ENCODE results near the gene NUP37. TPM values are rescaled to one million over a fixed set of nuclear protein-coding genes. Genes with fewer than 3 reads are reported as not detected.

Gene NUP37
- total RNA-seq, 1 donor from 2014 or later: 141 TPM

DNA sequence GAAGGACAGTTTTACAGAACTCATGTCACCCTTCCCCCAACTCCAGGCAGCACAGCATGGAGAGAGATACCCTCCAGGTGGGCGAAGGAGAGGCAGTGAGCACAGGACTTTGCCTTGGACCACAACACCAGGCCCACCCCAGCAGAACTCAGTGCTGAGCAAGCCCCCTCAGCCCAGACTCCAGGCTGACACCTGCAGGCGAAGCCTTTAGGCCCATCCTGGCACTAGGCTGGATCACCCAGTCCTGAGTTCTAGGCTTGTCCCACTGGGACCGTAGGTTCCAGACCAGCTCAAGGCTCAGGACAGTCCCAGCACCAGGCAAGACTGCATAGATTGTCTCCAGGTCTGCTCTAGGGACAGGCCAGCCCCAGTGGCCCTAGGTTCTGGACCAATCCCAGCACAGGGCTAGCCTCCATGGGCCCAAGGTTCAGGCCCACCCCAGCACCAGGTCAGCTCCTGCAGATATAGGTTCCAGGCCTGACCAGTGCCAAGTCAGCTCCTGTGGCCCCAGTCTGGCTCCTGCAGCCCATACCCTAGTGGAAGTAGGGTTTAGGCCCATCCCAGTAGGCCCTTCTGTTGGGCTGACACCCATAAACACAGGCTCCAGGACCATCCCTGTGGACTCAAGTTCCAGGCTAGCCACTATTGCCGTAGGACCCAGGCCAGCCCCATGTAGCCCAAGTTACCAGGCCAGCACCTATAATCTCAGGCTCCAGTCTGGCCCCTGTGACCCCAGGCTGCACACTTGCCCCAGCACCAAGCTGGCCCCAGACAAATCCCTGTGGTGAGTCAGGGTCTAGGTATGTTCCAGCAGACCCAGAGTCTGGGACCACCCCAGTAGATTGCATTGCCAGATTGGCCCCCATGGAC lies 67.5 kb downstream of the NUP37 start:
- Histone ChIP-seq H2AFZ (replicated peaks) (no peak overlapping the region), H3K36me3 (no peaks in the 10 kb centered on the region), H3K4me3 (no peak overlapping the region), H3K4me1 (no peaks in the 10 kb centered on the region), H3K79me2 (ENCODE audit: low read depth) (no peaks in the 10 kb centered on the region), H3K9me3 (ENCODE audit: low read depth) (no peaks in the 10 kb centered on the region), H3K4me2 (no peak overlapping the region), H3K27me3 (no peaks in the 10 kb centered on the region), H3K27ac (no peak overlapping the region), H4K20me1 (ENCODE audit: low read depth) (no peaks in the 10 kb centered on the region), H3K9ac (no peak overlapping the region), H3F3A (ENCODE audit: low read depth) (no peaks in the 10 kb centered on the region)
- Mint-ChIP-seq H3K36me3 (peaks cover 11% of the 10 kb centered on the region), H3K27ac (no peak overlapping the region), H3K27me3 (ENCODE audit: insufficient read depth, low read depth) (no peaks in the 10 kb centered on the region), H3K4me1 (no peaks in the 10 kb centered on the region), H3K4me3 (no peak overlapping the region), H3K9me3 (no peaks in the 10 kb centered on the region)
- TF ChIP-seq, protein P1, sequence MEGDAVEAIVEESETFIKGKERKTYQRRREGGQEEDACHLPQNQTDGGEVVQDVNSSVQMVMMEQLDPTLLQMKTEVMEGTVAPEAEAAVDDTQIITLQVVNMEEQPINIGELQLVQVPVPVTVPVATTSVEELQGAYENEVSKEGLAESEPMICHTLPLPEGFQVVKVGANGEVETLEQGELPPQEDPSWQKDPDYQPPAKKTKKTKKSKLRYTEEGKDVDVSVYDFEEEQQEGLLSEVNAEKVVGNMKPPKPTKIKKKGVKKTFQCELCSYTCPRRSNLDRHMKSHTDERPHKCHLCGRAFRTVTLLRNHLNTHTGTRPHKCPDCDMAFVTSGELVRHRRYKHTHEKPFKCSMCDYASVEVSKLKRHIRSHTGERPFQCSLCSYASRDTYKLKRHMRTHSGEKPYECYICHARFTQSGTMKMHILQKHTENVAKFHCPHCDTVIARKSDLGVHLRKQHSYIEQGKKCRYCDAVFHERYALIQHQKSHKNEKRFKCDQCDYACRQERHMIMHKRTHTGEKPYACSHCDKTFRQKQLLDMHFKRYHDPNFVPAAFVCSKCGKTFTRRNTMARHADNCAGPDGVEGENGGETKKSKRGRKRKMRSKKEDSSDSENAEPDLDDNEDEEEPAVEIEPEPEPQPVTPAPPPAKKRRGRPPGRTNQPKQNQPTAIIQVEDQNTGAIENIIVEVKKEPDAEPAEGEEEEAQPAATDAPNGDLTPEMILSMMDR (IDR thresholded peaks at IDR 0.05): no peak
- TF ChIP-seq EZH2phosphoT487 (IDR thresholded peaks at IDR 0.05) (no peak), EZH2 (IDR thresholded peaks at IDR 0.05) (no peak)
- no peak for DNase-seq (ENCODE audit: low spot score)

DNA sequence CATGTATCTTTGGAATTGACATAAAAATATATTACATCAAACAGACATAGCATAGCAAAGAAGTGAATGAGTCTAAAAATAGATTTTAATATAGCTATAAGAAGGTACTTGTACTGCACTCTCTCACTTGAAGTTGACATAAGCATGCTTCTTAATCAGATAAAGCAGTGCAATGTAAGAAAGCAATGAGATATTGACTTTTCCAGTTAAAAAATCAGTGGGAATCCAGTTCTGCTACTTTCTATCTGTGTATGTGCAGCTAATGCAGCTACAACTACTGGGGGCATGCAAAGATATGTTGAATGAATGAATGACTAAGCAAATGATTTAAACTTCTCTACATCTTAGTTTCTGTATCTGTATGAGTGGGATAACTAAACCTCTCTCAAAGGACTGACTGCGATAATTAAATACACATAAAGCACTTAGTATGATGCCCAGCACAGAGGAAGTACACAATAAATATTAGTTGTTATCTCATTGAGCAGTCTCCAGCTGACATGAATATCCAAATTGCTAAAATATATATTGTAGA lies 68.4 kb downstream of the NUP37 start:
- no peak overlapping the region for H3K4me2 ChIP-seq
- no peak for TF ChIP-seq EZH2phosphoT487 (IDR thresholded peaks at IDR 0.05)
- no peak for TF ChIP-seq EZH2 (IDR thresholded peaks at IDR 0.05)
- TF ChIP-seq, protein P1 (IDR thresholded peaks at IDR 0.05): no peak
- no peak overlapping the region for H3K4me3 ChIP-seq
- H3K9me3 ChIP-seq (ENCODE audit: low read depth): no peaks in the 10 kb centered on the region
- Mint-ChIP-seq H3K4me1 (no peaks in the 10 kb centered on the region), H3K36me3 (peaks cover 6% of the 10 kb centered on the region), H3K4me3 (no peak overlapping the region), H3K27me3 (ENCODE audit: insufficient read depth, low read depth) (no peaks in the 10 kb centered on the region), H3K27ac (no peak overlapping the region), H3K9me3 (no peaks in the 10 kb centered on the region)
- H4K20me1 ChIP-seq (ENCODE audit: low read depth): no peaks in the 10 kb centered on the region
- no peaks in the 10 kb centered on the region for H3K36me3 ChIP-seq
- no peak for DNase-seq (ENCODE audit: low spot score)
- no peaks in the 10 kb centered on the region for H3F3A ChIP-seq (ENCODE audit: low read depth)
- no peak overlapping the region for H3K9ac ChIP-seq
- H3K79me2 ChIP-seq (ENCODE audit: low read depth): no peaks in the 10 kb centered on the region
- no peaks in the 10 kb centered on the region for H3K4me1 ChIP-seq
- no peak overlapping the region for H3K27ac ChIP-seq
- H3K27me3 ChIP-seq: no peaks in the 10 kb centered on the region
- no peak overlapping the region for H2AFZ ChIP-seq (replicated peaks)

DNA sequence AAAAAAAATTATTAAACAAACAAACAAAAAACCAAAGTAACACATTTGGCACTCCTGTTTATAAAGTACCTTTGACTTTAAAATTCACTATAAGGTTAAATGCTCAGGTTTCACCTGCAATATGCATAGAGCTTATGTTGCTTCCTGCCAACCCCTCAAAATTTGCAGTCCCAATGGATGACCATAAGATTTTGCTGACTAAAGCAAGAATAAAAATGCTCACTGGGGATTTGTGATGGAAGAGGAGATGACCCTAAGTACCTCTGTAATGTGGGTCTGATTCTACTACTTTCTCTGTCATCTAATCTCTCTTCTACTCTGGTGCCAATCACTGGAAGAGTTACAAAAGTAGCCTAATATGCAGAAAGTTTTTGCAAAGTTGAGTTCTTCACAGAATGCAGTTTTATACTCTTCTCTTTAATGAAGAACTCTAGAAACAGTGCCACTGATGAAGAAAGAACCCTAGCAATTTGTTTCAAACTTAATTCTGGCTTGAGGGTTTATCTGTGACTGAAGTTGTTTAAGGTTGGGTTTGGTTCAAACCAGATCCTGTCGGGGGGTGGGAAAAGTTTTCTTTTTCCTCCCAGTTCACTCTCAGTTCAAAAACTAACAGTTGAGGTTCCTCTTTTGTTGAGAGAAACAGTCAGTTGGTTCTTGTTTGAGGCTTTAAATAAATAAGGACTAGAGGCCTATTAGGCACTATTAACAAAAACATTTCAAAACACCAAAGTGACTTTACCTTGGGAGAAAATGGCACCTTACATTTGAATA lies 69.1 kb downstream of the NUP37 start:
- Histone ChIP-seq H3F3A (ENCODE audit: low read depth) (no peaks in the 10 kb centered on the region), H3K9me3 (ENCODE audit: low read depth) (no peaks in the 10 kb centered on the region), H3K36me3 (no peaks in the 10 kb centered on the region), H3K4me2 (no peak overlapping the region), H3K27me3 (no peaks in the 10 kb centered on the region), H3K4me3 (no peak overlapping the region), H4K20me1 (ENCODE audit: low read depth) (no peaks in the 10 kb centered on the region), H3K9ac (no peak overlapping the region), H2AFZ (replicated peaks) (no peak overlapping the region), H3K27ac (no peak overlapping the region), H3K4me1 (no peaks in the 10 kb centered on the region), H3K79me2 (ENCODE audit: low read depth) (no peaks in the 10 kb centered on the region)
- TF ChIP-seq, protein P1 (IDR thresholded peaks at IDR 0.05): no peak
- no peak for TF ChIP-seq EZH2 (IDR thresholded peaks at IDR 0.05)
- TF ChIP-seq EZH2phosphoT487 (IDR thresholded peaks at IDR 0.05): no peak
- Mint-ChIP-seq H3K4me3 (no peak overlapping the region), H3K27ac (no peak overlapping the region), H3K27me3 (ENCODE audit: insufficient read depth, low read depth) (no peaks in the 10 kb centered on the region), H3K9me3 (no peaks in the 10 kb centered on the region), H3K36me3 (peaks cover 4% of the 10 kb centered on the region), H3K4me1 (no peaks in the 10 kb centered on the region)
- DNase-seq (ENCODE audit: low spot score): no peak

Data from neural progenitor cell (in vitro differentiated cells).